Spinal cord (tissue), 10 donors: ENCODE data around the gene YIF1A. TPM values are rescaled to one million over a fixed set of nuclear protein-coding genes. Genes with fewer than 3 reads are reported as not detected.
A peak's percentile ranks its signal among the peaks of the same experiment; 100 is the strongest.

Experiments used
- DNase-seq, 6 donors: peaks; one replicate each; pipeline versions ENCODE4 v3.0.0 to v3.0.0-alpha.2; 2013 to 2015; ENCODE audit warnings: low spot score in 6 of 6, low read depth in 4 of 6
- H3K27ac ChIP-seq: one replicate; pipeline ENCODE4 v1.5.1; 2013; ENCODE audit warnings: low read depth, low read length, control low read depth
- H3K27me3 ChIP-seq: one replicate; pipeline ENCODE4 v1.6.1; 2013; ENCODE audit warnings: low read length; ENCODE audit not compliant: control insufficient read depth, insufficient read depth
- H3K36me3 ChIP-seq: one replicate; pipeline ENCODE4 v1.6.1; 2013; ENCODE audit warnings: low read length; ENCODE audit not compliant: control insufficient read depth, insufficient read depth
- H3K4me1 ChIP-seq: one replicate; pipeline ENCODE4 v1.6.1; 2013; ENCODE audit warnings: low read length; ENCODE audit not compliant: control insufficient read depth, insufficient read depth
- H3K4me3 ChIP-seq: one replicate; pipeline ENCODE4 v1.5.1; 2013; ENCODE audit warnings: low read depth, low read length, control low read depth
- H3K9me3 ChIP-seq: one replicate; pipeline ENCODE4 v1.6.1; 2013; ENCODE audit warnings: low read length; ENCODE audit not compliant: control insufficient read depth, insufficient read depth
- WGBS: methylation state at CpG from one replicate; pipeline ENCODE4 v1.1.5; 2013; ENCODE audit warnings: missing lambda C conversion rate; ENCODE audit not compliant: insufficient coverage; 5-methylcytosine and 5-hydroxymethylcytosine counted together
- polyA plus RNA-seq, 2 donors: library from polyadenylated mRNA; unstranded; fragments of 120-200 nt; gene quantifications; one replicate each; pipeline ENCODE4 v1.2.1, GENCODE V29; 2013; ENCODE audit not compliant: insufficient read length in 2 of 2
- total RNA-seq, 2 donors: library from RNA; depleted of rRNA in 1 of 2; stranded (reverse); fragments of 120-200 nt in 1 of 2; fragments of >200 nt in 1 of 2; gene quantifications; one replicate each; pipeline versions ENCODE4 v1.2.3 to v1.2.4, GENCODE V29; 2013 to 2014
- donor health status: healthy.

The YIF1A gene
- total and polyA plus RNA-seq, 4 donors: 43.7 to 87.7 (median 79.6) TPM

DNA sequence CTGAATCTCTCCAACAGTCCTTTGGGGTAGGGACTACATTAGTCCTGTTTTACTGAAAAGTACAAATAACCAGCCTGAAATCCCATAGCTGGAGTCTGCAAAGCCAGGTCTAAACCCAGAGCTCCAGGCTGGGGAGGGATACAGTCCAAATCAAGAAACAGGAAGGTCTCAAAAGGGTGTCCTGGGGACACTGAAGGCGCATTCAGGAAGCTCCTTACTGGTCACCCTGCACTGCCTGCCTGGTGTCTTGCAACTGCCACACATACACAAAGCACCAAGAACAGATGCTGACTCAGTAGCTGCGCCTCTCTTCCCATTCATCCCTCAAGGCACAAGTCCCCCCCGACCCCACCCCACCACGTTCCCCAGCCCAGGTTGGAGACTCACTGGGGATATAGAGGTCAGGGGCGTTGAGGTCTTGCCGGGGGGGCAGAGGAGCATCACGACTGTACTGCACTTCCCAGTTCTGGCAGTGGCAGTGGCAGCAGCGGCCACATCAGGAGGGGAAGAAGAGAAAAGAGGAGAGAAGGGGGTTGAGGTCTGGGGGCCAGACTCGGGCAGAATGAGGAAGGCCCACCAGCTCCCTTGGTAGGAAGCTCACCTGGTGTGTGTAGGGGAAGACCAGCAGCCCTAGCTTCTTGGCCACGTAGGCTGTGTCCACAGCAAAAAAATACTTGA lies 1.6 kb downstream of the YIF1A start:
- 66% methylated on average over 7 of the region's 10 CpGs for WGBS

GRCh38 chr11:66286699-66287098 lies 2.2 kb downstream of the YIF1A start:
- WGBS: 85% methylated on average over 5 of the region's 5 CpGs
- H3K27ac ChIP-seq: no peak overlapping the region

More for the DNA sequence above, 1.6 kb downstream of the YIF1A start:
- Histone ChIP-seq H3K27me3 (peaks cover 3% of the 10 kb centered on the region), H3K4me3 (no peak overlapping the region), H3K36me3 (peaks cover 48% of the 10 kb centered on the region), H3K9me3 (no peaks in the 10 kb centered on the region), H3K27ac (no peak overlapping the region), H3K4me1 (peaks cover 60% of the 10 kb centered on the region)
- no peak for DNase-seq

GRCh38 chr11:66285250-66285947 lies 3.5 kb downstream of the YIF1A start:
- H3K4me3 ChIP-seq: no peak overlapping the region
- 78% methylated on average over 10 of the region's 13 CpGs for WGBS
- no peak for DNase-seq

More at GRCh38 chr11:66286699-66287098, 2.2 kb downstream of the YIF1A start:
- DNase-seq: no peak
- Histone ChIP-seq H3K27me3 (peaks cover 2% of the 10 kb centered on the region), H3K9me3 (no peaks in the 10 kb centered on the region), H3K4me1 (peaks cover 62% of the 10 kb centered on the region), H3K36me3 (peaks cover 52% of the 10 kb centered on the region), H3K4me3 (no peak overlapping the region)

DNA sequence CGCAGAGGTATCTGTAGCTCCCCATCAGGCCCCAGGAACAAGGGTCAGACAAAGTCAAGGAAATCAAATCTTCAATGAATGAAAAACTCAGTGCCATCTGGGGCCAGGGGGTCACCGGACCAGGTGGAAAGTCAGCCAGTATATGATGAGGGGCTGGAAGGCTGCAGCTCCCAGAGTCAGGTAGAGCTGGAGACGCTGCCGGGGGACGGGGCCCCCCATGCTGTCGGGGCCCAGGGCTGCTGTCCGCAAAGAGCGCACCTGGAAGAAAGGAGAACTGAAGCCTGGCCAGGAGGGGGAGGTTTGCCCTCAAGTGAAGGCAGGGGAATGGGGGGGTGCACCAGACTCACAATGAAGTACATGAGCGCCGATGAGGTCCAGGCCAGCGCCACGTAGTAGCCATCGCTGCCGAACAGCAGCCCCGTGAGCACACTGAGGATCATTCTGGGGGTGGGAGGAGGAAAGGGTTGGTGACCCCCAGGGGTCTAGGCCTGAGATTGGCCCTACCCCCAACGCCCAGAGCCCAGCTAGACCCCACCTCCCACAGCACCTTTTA lies 4.3 kb downstream of the YIF1A start:
- no peaks in the 10 kb centered on the region for H3K27me3 ChIP-seq
- H3K9me3 ChIP-seq: no peaks in the 10 kb centered on the region
- H3K4me1 ChIP-seq: peaks cover 69% of the 10 kb centered on the region
- peaks cover 62% of the 10 kb centered on the region for H3K36me3 ChIP-seq
- 96% methylated on average over 11 of the region's 16 CpGs for WGBS
- H3K27ac ChIP-seq: no peak overlapping the region
- DNase-seq: no peak
- H3K4me3 ChIP-seq: no peak overlapping the region

More at GRCh38 chr11:66285250-66285947, 3.5 kb downstream of the YIF1A start:
- H3K36me3 ChIP-seq: peaks cover 59% of the 10 kb centered on the region
- no peak overlapping the region for H3K27ac ChIP-seq
- no peaks in the 10 kb centered on the region for H3K9me3 ChIP-seq
- peaks cover 69% of the 10 kb centered on the region for H3K4me1 ChIP-seq
- no peaks in the 10 kb centered on the region for H3K27me3 ChIP-seq

DNA sequence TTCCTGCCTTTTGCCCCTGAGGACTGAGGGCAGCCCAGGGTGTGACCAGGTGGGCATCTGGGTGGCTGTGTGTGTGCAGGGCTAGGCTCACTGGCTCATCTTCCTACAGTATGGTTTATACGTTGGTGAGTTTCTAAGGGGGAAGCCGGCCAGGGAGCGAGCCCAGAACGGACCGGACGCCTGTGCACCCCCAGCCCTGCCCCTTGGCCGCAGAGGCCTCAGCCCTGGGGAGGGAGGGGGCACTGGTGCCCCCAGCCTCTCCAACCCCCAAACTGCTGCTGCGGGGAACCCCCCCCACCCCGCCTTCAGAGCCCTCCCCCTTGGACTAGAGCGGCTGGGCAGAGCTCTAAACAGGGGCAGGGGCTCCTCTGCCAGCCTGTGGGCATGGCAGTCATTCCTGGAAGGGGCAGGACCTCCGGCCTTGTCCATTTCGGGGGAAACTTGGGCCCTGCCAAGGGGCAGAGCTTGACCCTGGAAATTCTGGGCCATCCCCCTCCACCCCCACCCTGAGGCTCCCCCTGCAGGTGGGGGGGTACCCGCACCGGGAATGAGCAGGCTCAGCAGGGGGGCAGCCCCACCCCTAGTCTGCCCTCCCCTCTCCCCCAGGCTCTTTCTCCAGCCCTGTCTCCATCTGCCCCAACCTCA lies 5.4 kb downstream of the YIF1A start:
- Histone ChIP-seq H3K36me3 (peaks cover 62% of the 10 kb centered on the region), H3K27me3 (no peaks in the 10 kb centered on the region), H3K9me3 (no peaks in the 10 kb centered on the region), H3K4me1 (peaks cover 74% of the 10 kb centered on the region), H3K27ac (no peak overlapping the region), H3K4me3 (no peak overlapping the region)
- no peak for DNase-seq
- 88% methylated on average over 7 of the region's 14 CpGs for WGBS

- H3K4me1 ChIP-seq: peaks cover 68% of the 10 kb centered on the region
- 7% methylated on average over 30 of the region's 35 CpGs for WGBS
- H3K27me3 ChIP-seq: no peaks in the 10 kb centered on the region
- H3K4me3 ChIP-seq: peak overlapping the region; percentile 18
- DNase-seq: peak; percentile 83 to 99 (median 96)
- no peaks in the 10 kb centered on the region for H3K9me3 ChIP-seq
- peaks cover 62% of the 10 kb centered on the region for H3K36me3 ChIP-seq
- H3K27ac ChIP-seq: peak overlapping the region; percentile 64
Measured at GRCh38 chr11:66282468-66283455, 6.2 kb downstream of the YIF1A start.

GRCh38 chr11:66281776-66282467 lies 7.0 kb downstream of the YIF1A start:
- Histone ChIP-seq H3K27ac (peak overlapping the region; percentile 69), H3K36me3 (peaks cover 60% of the 10 kb centered on the region), H3K4me3 (peak overlapping the region; percentile 2), H3K27me3 (no peaks in the 10 kb centered on the region), H3K4me1 (peaks cover 67% of the 10 kb centered on the region), H3K9me3 (no peaks in the 10 kb centered on the region)
- WGBS: 43% methylated on average over 6 of the region's 20 CpGs
- no peak for DNase-seq

GRCh38 chr11:66281001-66281400 lies 7.9 kb downstream of the YIF1A start:
- H3K27me3 ChIP-seq: no peaks in the 10 kb centered on the region
- no peak overlapping the region for H3K4me3 ChIP-seq
- H3K9me3 ChIP-seq: no peaks in the 10 kb centered on the region
- 62% methylated on average over 5 of the region's 6 CpGs for WGBS
- H3K27ac ChIP-seq: no peak overlapping the region
- DNase-seq: no peak
- peaks cover 61% of the 10 kb centered on the region for H3K36me3 ChIP-seq
- peaks cover 64% of the 10 kb centered on the region for H3K4me1 ChIP-seq
